Measurements from ENCODE around the gene LHX4. TPM values are rescaled to one million over a fixed set of nuclear protein-coding genes. Genes with fewer than 3 reads are reported as not detected.

Gene LHX4
- total RNA-seq, 1 donor from 2014 or later: 0.36 TPM

- FAIRE-seq: no peak
- H3K27ac Mint-ChIP-seq (ENCODE audit: unreplicated experiment): no peak overlapping the region
- no peak for TF ChIP-seq EZH2 (IDR thresholded peaks at IDR 0.05; ENCODE audit: insufficient read depth, low read length)
- TF ChIP-seq, protein P1, sequence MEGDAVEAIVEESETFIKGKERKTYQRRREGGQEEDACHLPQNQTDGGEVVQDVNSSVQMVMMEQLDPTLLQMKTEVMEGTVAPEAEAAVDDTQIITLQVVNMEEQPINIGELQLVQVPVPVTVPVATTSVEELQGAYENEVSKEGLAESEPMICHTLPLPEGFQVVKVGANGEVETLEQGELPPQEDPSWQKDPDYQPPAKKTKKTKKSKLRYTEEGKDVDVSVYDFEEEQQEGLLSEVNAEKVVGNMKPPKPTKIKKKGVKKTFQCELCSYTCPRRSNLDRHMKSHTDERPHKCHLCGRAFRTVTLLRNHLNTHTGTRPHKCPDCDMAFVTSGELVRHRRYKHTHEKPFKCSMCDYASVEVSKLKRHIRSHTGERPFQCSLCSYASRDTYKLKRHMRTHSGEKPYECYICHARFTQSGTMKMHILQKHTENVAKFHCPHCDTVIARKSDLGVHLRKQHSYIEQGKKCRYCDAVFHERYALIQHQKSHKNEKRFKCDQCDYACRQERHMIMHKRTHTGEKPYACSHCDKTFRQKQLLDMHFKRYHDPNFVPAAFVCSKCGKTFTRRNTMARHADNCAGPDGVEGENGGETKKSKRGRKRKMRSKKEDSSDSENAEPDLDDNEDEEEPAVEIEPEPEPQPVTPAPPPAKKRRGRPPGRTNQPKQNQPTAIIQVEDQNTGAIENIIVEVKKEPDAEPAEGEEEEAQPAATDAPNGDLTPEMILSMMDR (IDR thresholded peaks at IDR 0.05; ENCODE audit: insufficient read depth, low read depth, low read length): no peak
Observed at GRCh38 chr1:180295999-180296398, 65.9 kb downstream of the LHX4 start.

GRCh38 chr1:180299479-180300221, 69.6 kb downstream of the LHX4 start:
- no peak overlapping the region for H3K27ac Mint-ChIP-seq (ENCODE audit: unreplicated experiment)
- H3K4me1 Mint-ChIP-seq (ENCODE audit: low read depth, unreplicated experiment): peaks cover 8% of the 10 kb centered on the region
- FAIRE-seq (no peak), DNase-seq (ENCODE audit: low read depth) (no peak)
- H3K27ac ChIP-seq (ENCODE audit: low read depth, low read length): no peak overlapping the region
- no peak overlapping the region for H3K4me3 ChIP-seq (ENCODE audit: insufficient read depth, low read depth, low read length)
- H3K9ac ChIP-seq (ENCODE audit: low read length): no peak overlapping the region
- no peaks in the 10 kb centered on the region for H3K79me2 ChIP-seq (ENCODE audit: insufficient read depth, low read length)
- H3K36me3 Mint-ChIP-seq (ENCODE audit: low read depth, unreplicated experiment): peaks cover 4% of the 10 kb centered on the region
- H3K4me2 ChIP-seq (ENCODE audit: low read length): no peak overlapping the region
- no peak for TF ChIP-seq EZH2 (IDR thresholded peaks at IDR 0.05; ENCODE audit: insufficient read depth, low read length)
- TF ChIP-seq, protein P1 (IDR thresholded peaks at IDR 0.05; ENCODE audit: insufficient read depth, low read depth, low read length): no peak
- no peak overlapping the region for H2AFZ ChIP-seq (ENCODE audit: low read depth, low read length)
- peaks cover 2% of the 10 kb centered on the region for H3K4me1 ChIP-seq (ENCODE audit: insufficient read depth, low read length)
- no peaks in the 10 kb centered on the region for H3K9me3 Mint-ChIP-seq (ENCODE audit: unreplicated experiment)
- H3K9me3 ChIP-seq (ENCODE audit: insufficient read depth, low read depth, low read length): no peaks in the 10 kb centered on the region
- no peaks in the 10 kb centered on the region for H3K36me3 ChIP-seq (ENCODE audit: insufficient read depth, low read length)
- no peaks in the 10 kb centered on the region for H3K27me3 ChIP-seq (ENCODE audit: insufficient read depth, low read length)
- no peaks in the 10 kb centered on the region for H4K20me1 ChIP-seq (ENCODE audit: insufficient read depth, low read length)
- no peak overlapping the region for H3K4me3 Mint-ChIP-seq (ENCODE audit: unreplicated experiment)
- H3K27me3 Mint-ChIP-seq (ENCODE audit: low read depth, unreplicated experiment): no peaks in the 10 kb centered on the region

More at GRCh38 chr1:180295999-180296398, 65.9 kb downstream of the LHX4 start:
- H3K27me3 Mint-ChIP-seq (ENCODE audit: low read depth, unreplicated experiment): no peaks in the 10 kb centered on the region
- no peak overlapping the region for H3K9ac ChIP-seq (ENCODE audit: low read length)
- H3K27ac ChIP-seq (ENCODE audit: low read depth, low read length): no peak overlapping the region
- H3K36me3 ChIP-seq (ENCODE audit: insufficient read depth, low read length): no peaks in the 10 kb centered on the region
- no peak overlapping the region for H3K4me2 ChIP-seq (ENCODE audit: low read length)
- H3K9me3 Mint-ChIP-seq (ENCODE audit: unreplicated experiment): no peaks in the 10 kb centered on the region
- no peak overlapping the region for H3K4me3 ChIP-seq (ENCODE audit: insufficient read depth, low read depth, low read length)
- H4K20me1 ChIP-seq (ENCODE audit: insufficient read depth, low read length): no peaks in the 10 kb centered on the region
- no peaks in the 10 kb centered on the region for H3K9me3 ChIP-seq (ENCODE audit: insufficient read depth, low read depth, low read length)
- H2AFZ ChIP-seq (ENCODE audit: low read depth, low read length): no peak overlapping the region
- H3K27me3 ChIP-seq (ENCODE audit: insufficient read depth, low read length): no peaks in the 10 kb centered on the region
- H3K4me3 Mint-ChIP-seq (ENCODE audit: unreplicated experiment): no peak overlapping the region
- H3K4me1 Mint-ChIP-seq (ENCODE audit: low read depth, unreplicated experiment): peaks cover 6% of the 10 kb centered on the region
- H3K79me2 ChIP-seq (ENCODE audit: insufficient read depth, low read length): no peaks in the 10 kb centered on the region
- DNase-seq (ENCODE audit: low read depth): no peak
- peaks cover 4% of the 10 kb centered on the region for H3K36me3 Mint-ChIP-seq (ENCODE audit: low read depth, unreplicated experiment)
- H3K4me1 ChIP-seq (ENCODE audit: insufficient read depth, low read length): peaks cover 2% of the 10 kb centered on the region

GRCh38 chr1:180301135-180301742, 71.2 kb downstream of the LHX4 start:
- no peak overlapping the region for H2AFZ ChIP-seq (ENCODE audit: low read depth, low read length)
- DNase-seq (ENCODE audit: low read depth) (peak; percentile 13), FAIRE-seq (no peak)
- TF ChIP-seq, protein P1 (IDR thresholded peaks at IDR 0.05; ENCODE audit: insufficient read depth, low read depth, low read length): no peak
- no peak for TF ChIP-seq EZH2 (IDR thresholded peaks at IDR 0.05; ENCODE audit: insufficient read depth, low read length)
- no peak overlapping the region for H3K9ac ChIP-seq (ENCODE audit: low read length)
- Mint-ChIP-seq H3K4me3 (ENCODE audit: unreplicated experiment) (no peak overlapping the region), H3K36me3 (ENCODE audit: low read depth, unreplicated experiment) (peaks cover 4% of the 10 kb centered on the region), H3K27me3 (ENCODE audit: low read depth, unreplicated experiment) (no peaks in the 10 kb centered on the region), H3K4me1 (ENCODE audit: low read depth, unreplicated experiment) (peaks cover 3% of the 10 kb centered on the region), H3K9me3 (ENCODE audit: unreplicated experiment) (no peaks in the 10 kb centered on the region), H3K27ac (ENCODE audit: unreplicated experiment) (no peak overlapping the region)
- no peak overlapping the region for H3K27ac ChIP-seq (ENCODE audit: low read depth, low read length)
- H3K4me1 ChIP-seq (ENCODE audit: insufficient read depth, low read length): peaks cover 2% of the 10 kb centered on the region
- no peaks in the 10 kb centered on the region for H3K79me2 ChIP-seq (ENCODE audit: insufficient read depth, low read length)
- no peaks in the 10 kb centered on the region for H3K27me3 ChIP-seq (ENCODE audit: insufficient read depth, low read length)
- no peak overlapping the region for H3K4me2 ChIP-seq (ENCODE audit: low read length)
- no peak overlapping the region for H3K4me3 ChIP-seq (ENCODE audit: insufficient read depth, low read depth, low read length)
- H3K36me3 ChIP-seq (ENCODE audit: insufficient read depth, low read length): no peaks in the 10 kb centered on the region
- H3K9me3 ChIP-seq (ENCODE audit: insufficient read depth, low read depth, low read length): no peaks in the 10 kb centered on the region
- H4K20me1 ChIP-seq (ENCODE audit: insufficient read depth, low read length): no peaks in the 10 kb centered on the region

Data from astrocyte (in vitro differentiated cells and primary cell).